Stimulated activated CD8-positive, alpha-beta memory T cell treated with anti-CD3 and anti-CD28 coated beads, Interleukin-2, amount 100 ng/mL, for 1 hour (primary cell): ENCODE data around the gene GNPTAB.

Experiments used
- DNase-seq, 2 donors: peaks; one replicate each; pipeline ENCODE4 v3.0.0-alpha.2; 2020; ENCODE audit warnings: low read depth in 2 of 2

Gene GNPTAB

DNA sequence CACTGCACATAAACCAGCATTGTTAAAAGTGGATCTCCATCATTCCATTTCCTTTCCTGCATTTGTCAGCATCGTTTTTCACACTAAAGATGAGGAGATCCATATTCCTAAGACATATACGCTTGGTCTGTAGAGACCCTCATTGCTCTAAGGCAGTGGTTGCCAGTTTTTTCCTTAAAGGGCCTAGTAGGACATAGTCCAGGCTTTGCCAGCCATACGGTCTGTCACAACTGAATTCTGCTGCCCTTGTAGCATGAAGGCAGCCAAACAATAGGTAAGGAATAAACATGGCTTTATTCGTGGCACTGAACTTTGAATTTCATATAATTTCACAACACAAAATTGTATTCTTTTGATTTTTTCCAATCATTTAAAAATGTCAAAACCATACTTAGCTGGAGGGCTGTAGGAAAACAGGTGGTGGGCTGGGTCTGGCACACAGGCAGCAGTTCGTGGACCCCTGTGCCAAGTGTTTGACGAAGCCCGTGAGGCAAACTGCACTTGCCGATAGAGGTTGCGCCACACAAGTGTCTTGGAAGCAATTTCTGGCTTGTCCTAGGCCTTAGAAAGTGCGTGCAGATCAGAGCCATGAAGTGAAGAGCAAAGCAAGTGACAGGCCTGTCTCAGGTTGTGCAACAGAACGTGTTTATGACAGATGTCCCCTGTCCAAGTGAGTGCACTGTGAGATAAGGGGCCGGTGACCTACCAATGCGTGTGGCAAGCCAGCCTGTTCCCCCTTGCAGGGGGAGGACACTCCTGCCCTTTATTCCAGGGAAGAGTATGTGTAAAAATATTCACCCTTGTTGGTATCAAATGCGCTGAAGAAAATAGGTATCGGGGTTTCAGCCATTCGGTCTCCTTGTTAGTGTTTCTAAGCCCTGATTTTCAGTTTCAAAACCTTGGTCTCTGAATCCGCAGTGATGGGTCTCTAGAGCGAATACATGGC lies 134.2 kb downstream of the GNPTAB start:
- DNase-seq, result no peak

- no peak for DNase-seq
These were observed 135.1 kb downstream of the GNPTAB start for GRCh38 chr12:101695706-101696105.
